GM12891 (cell line): Measurements from ENCODE around the gene DTNA.

Source experiments
- DNase-seq: peaks from one replicate; pipeline ENCODE4 v3.0.0; 2011; ENCODE audit warnings: low spot score; ENCODE audit not compliant: insufficient read length
- FAIRE-seq: peaks from 2 replicates; lab custom pipeline; 2011; peaks lifted over from hg19 to GRCh38; lab: Jason Lieb, UNC
- PAX5 ChIP-seq: IDR thresholded peaks from 2 replicates; pipeline ENCODE4 v1.6.1; 2011; ENCODE audit warnings: low read length, moderate library complexity, mild to moderate bottlenecking; ENCODE audit not compliant: insufficient read depth, severe bottlenecking
- POLR2A ChIP-seq: IDR thresholded peaks from 2 replicates; pipeline ENCODE4 v1.6.1; 2011; ENCODE audit warnings: low read depth, low read length, control low read depth
- POLR2AphosphoS5 ChIP-seq: IDR thresholded peaks from 2 replicates; pipeline ENCODE4 v1.6.1; 2011; ENCODE audit warnings: low read depth, low read length, control low read depth
- POU2F2 ChIP-seq: IDR thresholded peaks from 2 replicates; pipeline ENCODE4 v1.6.1; 2011; ENCODE audit warnings: low read depth, mild to moderate bottlenecking, control low read depth, low read length, moderate library complexity
- SPI1 ChIP-seq: IDR thresholded peaks from 2 replicates; pipeline ENCODE4 v1.6.1; 2011; ENCODE audit warnings: low read depth, low read length, control low read depth
- TAF1 ChIP-seq: IDR thresholded peaks from 2 replicates; pipeline ENCODE4 v1.6.1; 2011; ENCODE audit warnings: low read depth, low read length, control low read depth

The DTNA gene

DNA sequence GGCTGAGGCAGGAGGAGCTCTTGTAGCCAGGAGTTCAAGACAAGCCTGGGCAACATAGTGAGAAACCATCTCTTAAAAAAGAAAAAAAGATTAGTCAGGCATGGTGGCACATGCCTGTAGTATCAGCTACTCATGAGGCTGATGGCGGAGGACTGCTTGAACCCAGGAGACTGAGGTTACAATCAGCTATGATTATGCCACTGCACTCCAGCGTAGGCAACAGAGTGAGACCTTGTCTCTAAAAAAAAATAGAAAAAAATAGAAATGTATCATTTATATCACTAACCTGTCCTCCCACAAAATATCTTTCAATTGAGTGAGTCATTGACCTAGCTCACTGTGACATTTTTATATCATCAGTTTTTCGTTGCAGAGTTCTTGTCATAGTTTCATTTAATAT, 152.5 kb downstream of the DTNA start:
- TF ChIP-seq POU2F2 (no peak), SPI1 (no peak), POLR2A (no peak), PAX5 (no peak), TAF1 (no peak), POLR2AphosphoS5 (no peak)
- DNase-seq (no peak), FAIRE-seq (no peak)

DNA sequence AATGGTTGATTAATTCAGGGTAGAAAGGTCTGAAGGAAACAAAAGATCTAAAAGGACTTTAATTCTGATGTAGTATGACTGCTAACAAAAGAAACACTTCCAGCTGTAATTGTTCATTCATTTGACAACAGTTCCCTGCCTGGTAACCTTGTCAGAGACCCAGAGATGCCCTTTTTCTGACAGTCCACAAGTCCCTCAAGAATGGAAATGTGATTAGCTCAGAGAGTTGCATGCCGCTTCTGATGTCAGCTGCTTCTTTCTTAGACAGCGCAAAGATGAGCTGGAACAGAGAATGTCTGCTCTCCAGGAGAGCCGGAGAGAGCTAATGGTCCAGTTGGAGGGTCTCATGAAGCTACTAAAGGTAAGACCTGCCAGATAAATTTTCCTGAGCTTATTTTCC, 153.6 kb downstream of the DTNA start:
- no peak for TF ChIP-seq POLR2A
- TF ChIP-seq PAX5, result no peak
- TF ChIP-seq SPI1, result no peak
- no peak for DNase-seq
- no peak for FAIRE-seq

DNA sequence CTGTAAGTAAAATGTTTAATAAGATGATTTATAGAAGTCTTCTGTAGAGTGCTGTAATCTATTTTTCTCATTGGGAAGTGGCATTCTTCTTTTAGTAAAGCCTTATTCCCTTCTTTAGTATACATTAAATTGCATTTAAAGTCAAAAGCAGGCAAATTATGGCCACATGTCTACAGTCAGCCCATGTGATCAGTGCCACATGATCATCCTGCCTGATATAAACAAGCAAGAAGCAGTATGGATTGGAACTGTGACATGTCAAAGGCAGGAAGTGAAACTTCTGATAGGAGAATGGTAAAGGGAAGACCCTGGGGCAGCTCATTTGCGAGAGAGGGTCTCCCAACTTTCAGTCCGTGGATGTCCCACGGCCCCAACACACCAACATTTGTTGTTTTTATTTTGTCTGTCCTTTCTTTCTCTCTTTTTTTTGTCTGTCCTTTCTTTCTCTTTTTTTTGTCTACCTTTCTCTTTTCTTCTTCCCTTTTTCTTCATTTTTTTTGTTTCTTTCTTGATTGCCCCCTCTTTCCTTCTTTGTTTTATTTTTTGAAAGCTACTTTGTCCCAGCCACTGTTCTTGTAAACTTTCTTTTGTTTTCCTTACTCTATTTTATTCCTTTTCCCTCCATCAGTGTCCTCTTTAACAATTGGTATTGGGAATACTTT, 154.9 kb downstream of the DTNA start:
- FAIRE-seq (no peak), DNase-seq (no peak)
- TF ChIP-seq SPI1, result peak; percentile 45
- no peak for TF ChIP-seq POU2F2
- TF ChIP-seq POLR2A, result no peak
- no peak for TF ChIP-seq PAX5

DNA sequence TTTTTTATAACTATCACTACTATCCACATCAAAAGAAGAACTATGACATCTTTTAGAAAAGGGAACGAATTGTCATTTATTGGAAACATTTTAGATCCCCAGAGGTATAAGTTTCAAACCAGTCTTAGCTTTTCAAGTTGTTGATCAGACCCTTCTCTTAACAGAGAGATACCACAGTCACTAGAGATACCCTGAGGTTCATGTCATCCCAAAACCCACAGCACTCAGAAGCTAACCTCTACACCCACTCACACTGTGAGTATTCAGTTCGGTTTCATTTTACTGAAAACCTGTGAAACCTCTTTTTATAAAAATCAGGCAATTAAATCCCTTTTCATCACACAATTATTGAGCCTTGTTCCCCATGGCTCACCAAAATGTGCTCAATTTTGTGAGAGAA, 156.2 kb downstream of the DTNA start:
- no peak for TF ChIP-seq PAX5
- no peak for TF ChIP-seq POLR2AphosphoS5
- TF ChIP-seq TAF1, result no peak
- no peak for TF ChIP-seq POLR2A
- no peak for TF ChIP-seq SPI1
- TF ChIP-seq POU2F2, result no peak
- no peak for FAIRE-seq
- no peak for DNase-seq

DNA sequence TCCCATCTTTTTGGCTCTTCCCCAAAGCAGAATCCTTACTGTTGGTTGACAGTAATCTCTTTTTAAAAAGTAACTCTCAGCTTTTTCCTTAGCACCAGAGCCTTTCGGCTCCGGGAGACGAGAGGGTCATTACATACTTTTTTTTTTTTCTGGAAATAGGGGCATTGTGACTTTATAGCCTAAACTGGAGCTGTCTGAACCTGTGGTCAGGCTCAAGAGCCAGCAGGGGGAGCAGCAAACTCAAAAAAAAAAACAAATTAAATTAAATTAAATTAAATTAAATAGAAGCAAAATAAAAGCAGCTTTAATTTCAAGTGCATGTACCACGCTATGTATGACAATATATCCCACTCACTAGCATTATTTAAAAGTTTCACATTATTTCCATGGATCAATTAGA, 156.6 kb downstream of the DTNA start:
- DNase-seq (no peak), FAIRE-seq (no peak)
- TF ChIP-seq PAX5, result no peak

DNA sequence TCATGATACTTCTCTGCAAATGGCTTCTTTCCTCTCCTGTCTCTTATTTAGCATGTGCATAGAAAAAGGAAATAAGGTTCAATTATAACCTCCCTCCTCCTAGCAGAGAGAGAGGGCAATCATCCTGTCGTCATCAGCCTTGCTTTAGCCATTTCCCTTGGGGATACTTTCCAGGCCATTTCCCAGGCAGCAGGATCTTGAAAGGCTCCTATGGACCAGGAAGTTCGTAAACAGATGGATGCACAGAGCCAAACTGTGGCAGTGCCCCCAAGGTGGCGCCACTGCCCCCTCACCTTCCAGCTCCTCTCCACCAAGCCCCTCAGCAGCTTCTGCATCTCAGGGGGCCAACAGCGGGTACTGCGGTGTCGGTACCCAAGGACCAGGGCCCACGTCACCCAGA, 157.4 kb downstream of the DTNA start:
- TF ChIP-seq POLR2A (no peak), TAF1 (no peak), POLR2AphosphoS5 (no peak), SPI1 (no peak), PAX5 (no peak), POU2F2 (no peak)
- DNase-seq, result no peak
- no peak for FAIRE-seq

DNA sequence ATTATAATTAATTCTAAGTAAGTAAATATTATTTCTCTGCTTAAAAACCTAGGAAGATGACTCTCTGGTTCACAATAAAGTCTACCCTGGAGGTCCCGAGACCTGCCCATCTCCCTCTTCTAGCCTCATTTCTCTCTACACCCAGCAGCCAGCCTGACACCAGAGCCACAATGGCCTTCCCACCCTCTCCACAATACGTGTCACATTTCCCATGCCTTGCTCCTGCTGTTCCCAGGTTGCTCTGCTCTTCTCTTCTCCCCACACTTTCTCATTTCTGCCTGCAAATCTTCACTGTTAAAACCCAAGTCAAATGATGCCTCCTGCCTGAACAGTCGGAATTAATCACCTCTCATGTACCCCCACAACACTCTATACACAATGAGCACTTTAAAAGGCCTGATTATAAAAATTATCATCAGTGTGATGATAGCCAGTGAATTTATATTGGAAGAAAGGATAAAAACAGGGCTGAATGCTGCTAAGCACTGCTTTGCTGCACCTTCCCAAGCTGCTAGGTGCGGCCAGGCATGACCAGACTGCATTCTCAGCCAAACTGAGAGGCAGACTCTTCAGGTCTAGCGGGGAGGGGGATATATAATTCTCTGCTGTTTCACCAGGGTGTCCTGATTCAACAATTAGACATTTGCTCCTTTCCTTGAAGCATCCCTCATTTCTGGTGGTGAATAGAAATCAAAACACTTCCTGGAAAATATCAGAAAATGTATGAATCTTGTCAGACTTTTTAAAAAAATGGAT, 160.6 kb downstream of the DTNA start:
- no peak for TF ChIP-seq POLR2A
- no peak for TF ChIP-seq PAX5
- no peak for TF ChIP-seq SPI1
- TF ChIP-seq POLR2AphosphoS5, result no peak
- no peak for TF ChIP-seq TAF1
- DNase-seq (no peak), FAIRE-seq (no peak)

DNA sequence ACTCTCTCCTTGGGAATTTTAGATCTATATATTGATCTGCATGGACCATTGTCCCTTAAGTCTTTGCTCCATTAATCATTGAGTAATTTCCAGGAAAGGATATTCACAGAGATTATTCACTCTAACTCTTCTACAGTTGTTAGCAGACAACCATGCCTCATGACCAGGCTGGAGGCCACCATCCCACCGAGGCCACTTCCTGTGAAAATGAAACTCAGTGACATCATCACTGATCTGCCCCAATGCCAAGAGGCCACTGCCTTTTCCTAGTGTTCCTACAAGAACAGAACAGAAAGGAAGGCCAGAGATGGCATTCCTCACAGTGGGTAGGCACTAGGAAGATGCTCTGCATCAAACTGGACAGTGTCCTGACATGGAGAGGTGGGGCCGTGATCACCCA, 161.3 kb downstream of the DTNA start:
- DNase-seq, result no peak
- TF ChIP-seq POU2F2 (no peak), TAF1 (no peak), POLR2A (no peak), SPI1 (no peak), POLR2AphosphoS5 (no peak), PAX5 (no peak)
- no peak for FAIRE-seq

DNA sequence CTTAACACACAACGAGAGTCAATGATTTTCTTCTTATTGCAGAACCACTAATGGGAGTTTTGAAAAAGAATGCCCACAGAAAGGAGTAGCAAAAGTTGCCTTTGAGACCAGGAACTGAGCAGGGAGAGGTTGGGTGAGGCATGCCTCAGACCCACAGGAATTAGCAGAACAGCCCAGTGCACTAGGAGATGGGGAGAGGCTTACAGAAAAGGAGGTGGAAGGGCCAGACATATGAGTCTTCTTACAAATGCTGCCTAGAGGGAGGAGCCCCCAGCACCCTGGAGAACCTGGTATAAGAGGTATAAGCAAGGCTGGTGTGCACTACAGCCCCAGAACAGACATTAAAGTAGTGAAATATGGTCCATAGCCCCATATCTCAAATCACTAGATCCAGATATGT, 162.0 kb downstream of the DTNA start:
- DNase-seq (no peak), FAIRE-seq (no peak)
- TF ChIP-seq PAX5, result no peak
- no peak for TF ChIP-seq SPI1
- TF ChIP-seq POU2F2, result no peak
- no peak for TF ChIP-seq POLR2A
- no peak for TF ChIP-seq TAF1
- no peak for TF ChIP-seq POLR2AphosphoS5
